PC-3 (cell line): ENCODE data around the gene PRRX1.

ENCODE experiments used
- CTCF ChIP-seq: fragments of 300-600 bp; sonication (generic); conservative IDR thresholded peaks from 2 replicates; pipeline ENCODE4 v1.5.1; 2017; ENCODE audit warnings: antibody characterized with exemption, low read depth, mild to moderate bottlenecking, low read length
- EZH2 ChIP-seq: fragments of 300-600 bp; sonication (generic); IDR thresholded peaks from one replicate; pipeline ENCODE4 v1.6.1; 2017; ENCODE audit warnings: antibody characterized with exemption, mild to moderate bottlenecking, low read length; ENCODE audit not compliant: unreplicated experiment
- EZH2phosphoT487 ChIP-seq: fragments of 300-600 bp; sonication (generic); IDR thresholded peaks from 2 replicates; pipeline ENCODE4 v1.6.1; 2018; ENCODE audit warnings: mild to moderate bottlenecking, antibody characterized with exemption, low read length, borderline replicate concordance

- no peak for TF ChIP-seq EZH2
- TF ChIP-seq CTCF: no peak
- no peak for TF ChIP-seq EZH2phosphoT487
Measured at GRCh38 chr1:170675865-170676264, 11.9 kb downstream of the PRRX1 start.
